ENCODE measurements around the gene EVA1A.

Gene EVA1A

GRCh38 chr2:75570024-75570947, 9.5 kb upstream of the EVA1A start:
- peaks cover 17% of the 10 kb centered on the region for H3K4me1 ChIP-seq (ENCODE audit: low read depth, poor library complexity, severe bottlenecking)
- TF ChIP-seq CTCF (conservative IDR thresholded peaks at IDR 0.05; ENCODE audit: low read depth, low read length), result no peak
- H3K4me3 ChIP-seq (IDR thresholded peaks at IDR 0.05; ENCODE audit: insufficient read depth, low read depth, low read length), result no peak overlapping the region
- H3K4me2 ChIP-seq, result peak overlapping the region; percentile 33; the same call in 1 of the 2 replicates
- peak overlapping the region; percentile 31; the same call in 1 of the 2 replicates for H3K27ac ChIP-seq
- peak overlapping the region; percentile 20; the same call in 1 of the 2 replicates for H3K9ac ChIP-seq
- H3K27me3 ChIP-seq (ENCODE audit: insufficient read depth, low read depth), result no peaks in the 10 kb centered on the region
- no peaks in the 10 kb centered on the region for H3K36me3 ChIP-seq (ENCODE audit: insufficient read depth)
- no peaks in the 10 kb centered on the region for H3K79me2 ChIP-seq (ENCODE audit: insufficient read depth, low read depth)
- peak overlapping the region; percentile 28; the same call in 1 of the 2 replicates for H2AFZ ChIP-seq (ENCODE audit: low read depth)
- H4K20me1 ChIP-seq (ENCODE audit: insufficient read depth), result no peaks in the 10 kb centered on the region

- Histone ChIP-seq H4K20me1 (ENCODE audit: insufficient read depth) (no peaks in the 10 kb centered on the region), H3K4me3 (IDR thresholded peaks at IDR 0.05; ENCODE audit: insufficient read depth, low read depth, low read length) (no peak overlapping the region), H2AFZ (ENCODE audit: low read depth) (no peak overlapping the region), H3K79me2 (ENCODE audit: insufficient read depth, low read depth) (no peaks in the 10 kb centered on the region), H3K27me3 (ENCODE audit: insufficient read depth, low read depth) (no peaks in the 10 kb centered on the region), H3K4me2 (no peak overlapping the region), H3K4me1 (ENCODE audit: low read depth, poor library complexity, severe bottlenecking) (peaks cover 17% of the 10 kb centered on the region), H3K27ac (no peak overlapping the region), H3K36me3 (ENCODE audit: insufficient read depth) (no peaks in the 10 kb centered on the region), H3K9ac (no peak overlapping the region)
- no peak for TF ChIP-seq CTCF (conservative IDR thresholded peaks at IDR 0.05; ENCODE audit: low read depth, low read length)
Observed at GRCh38 chr2:75569546-75569945, 8.8 kb upstream of the EVA1A start.

GRCh38 chr2:75568174-75568573, 7.4 kb upstream of the EVA1A start:
- no peak for TF ChIP-seq CTCF (conservative IDR thresholded peaks at IDR 0.05; ENCODE audit: low read depth, low read length)

GRCh38 chr2:75565472-75566462, 5.0 kb upstream of the EVA1A start:
- Histone ChIP-seq H3K36me3 (ENCODE audit: insufficient read depth) (no peaks in the 10 kb centered on the region), H3K4me1 (ENCODE audit: low read depth, poor library complexity, severe bottlenecking) (peaks cover 14% of the 10 kb centered on the region), H3K4me3 (IDR thresholded peaks at IDR 0.05; ENCODE audit: insufficient read depth, low read depth, low read length) (no peak overlapping the region), H4K20me1 (ENCODE audit: insufficient read depth) (no peaks in the 10 kb centered on the region), H3K27me3 (ENCODE audit: insufficient read depth, low read depth) (no peaks in the 10 kb centered on the region), H3K9ac (no peak overlapping the region), H3K4me2 (no peak overlapping the region), H2AFZ (ENCODE audit: low read depth) (no peak overlapping the region), H3K79me2 (ENCODE audit: insufficient read depth, low read depth) (no peaks in the 10 kb centered on the region), H3K27ac (no peak overlapping the region)
- no peak for TF ChIP-seq CTCF (conservative IDR thresholded peaks at IDR 0.05; ENCODE audit: low read depth, low read length)

More at GRCh38 chr2:75568174-75568573, 7.4 kb upstream of the EVA1A start:
- Histone ChIP-seq H4K20me1 (ENCODE audit: insufficient read depth) (no peaks in the 10 kb centered on the region), H3K4me1 (ENCODE audit: low read depth, poor library complexity, severe bottlenecking) (peaks cover 17% of the 10 kb centered on the region), H3K79me2 (ENCODE audit: insufficient read depth, low read depth) (no peaks in the 10 kb centered on the region), H3K4me2 (no peak overlapping the region), H3K27ac (no peak overlapping the region), H2AFZ (ENCODE audit: low read depth) (no peak overlapping the region), H3K27me3 (ENCODE audit: insufficient read depth, low read depth) (no peaks in the 10 kb centered on the region), H3K4me3 (IDR thresholded peaks at IDR 0.05; ENCODE audit: insufficient read depth, low read depth, low read length) (no peak overlapping the region), H3K36me3 (ENCODE audit: insufficient read depth) (no peaks in the 10 kb centered on the region), H3K9ac (no peak overlapping the region)

All from KMS-11 (cell line).